OCI-LY7 (cell line): ENCODE results near the gene SLC9A3. TPM values are rescaled to one million over a fixed set of nuclear protein-coding genes. Genes with fewer than 3 reads are reported as not detected.

Source experiments
- BruUV-seq: library from RNA; stranded (reverse); fragments of 400-500 nt; replicated peaks from 2 replicates; lab custom pipeline; 2021; lab: Mats Ljungman, UMichigan
- CTCF ChIA-PET: fragments of 300-600 bp; sonication (Branson Sonifier 250); formaldehyde crosslinking; loops from one replicate; lab custom pipeline; 2022; ENCODE audit warnings: antibody characterized with exemption; ENCODE audit not compliant: unreplicated experiment; lab: Charles Lee
- POLR2A ChIA-PET: fragments of 300-600 bp; sonication (Branson Sonifier 250); formaldehyde crosslinking; loops from one replicate; lab custom pipeline; 2022; ENCODE audit warnings: antibody characterized with exemption; lab: Charles Lee
- DNase-seq: peaks from one replicate; pipeline ENCODE4 v3.0.0-alpha.2; 2015; ENCODE audit warnings: low spot score
- H2AFZ ChIP-seq: fragments of 200-600 bp; sonication (generic), shearing (Covaris generic); 2 replicates; pipeline ENCODE4 v1.6.1; 2014; ENCODE audit warnings: mild to moderate bottlenecking, antibody characterized with exemption, low read length, moderate library complexity
- H3K27ac ChIP-seq: fragments of 200-600 bp; sonication (generic); 2 replicates; pipeline ENCODE4 v1.5.1; 2014; ENCODE audit warnings: mixed run types, low read depth, mild to moderate bottlenecking, moderate library complexity, low read length, inconsistent platforms; ENCODE audit not compliant: poor library complexity, severe bottlenecking
- H3K36me3 ChIP-seq: fragments of 200-600 bp; sonication (generic); 2 replicates; pipeline ENCODE4 v1.6.1; 2014; ENCODE audit warnings: mild to moderate bottlenecking, antibody characterized with exemption, low read length, moderate library complexity, mixed read lengths; ENCODE audit not compliant: insufficient read depth
- H3K4me1 ChIP-seq: fragments of 200-600 bp; sonication (generic); 2 replicates; pipeline ENCODE4 v1.5.1; 2014; ENCODE audit warnings: mild to moderate bottlenecking, low read length; ENCODE audit not compliant: insufficient read depth, poor library complexity, severe bottlenecking
- H3K4me2 ChIP-seq: fragments of 200-600 bp; sonication (generic); 2 replicates; pipeline ENCODE4 v1.6.1; 2014; ENCODE audit warnings: mild to moderate bottlenecking, low read length
- H3K4me3 ChIP-seq: fragments of 200-600 bp; sonication (generic); 2 replicates; pipeline ENCODE4 v1.5.1; 2014; ENCODE audit warnings: mild to moderate bottlenecking, low read depth, low read length; ENCODE audit not compliant: poor library complexity, severe bottlenecking
- H3K79me2 ChIP-seq: fragments of 200-600 bp; sonication (generic); 2 replicates; pipeline ENCODE4 v1.6.1; 2016; ENCODE audit warnings: low read depth, mild to moderate bottlenecking, low read length, moderate library complexity, mixed read lengths; ENCODE audit not compliant: insufficient read depth
- H3K9me2 ChIP-seq: fragments of 200-600 bp; sonication (generic); 2 replicates; pipeline ENCODE4 v1.6.1; 2016; ENCODE audit warnings: mild to moderate bottlenecking, low read length, mixed read lengths; ENCODE audit not compliant: insufficient read depth
- H3K9me3 ChIP-seq: fragments of 200-600 bp; sonication (generic); 2 replicates; pipeline ENCODE4 v1.6.1; 2014; ENCODE audit warnings: mild to moderate bottlenecking, mixed run types, low read length, mixed read lengths
- H4K20me1 ChIP-seq: fragments of 200-600 bp; sonication (generic); 2 replicates; pipeline ENCODE4 v1.6.1; 2014; ENCODE audit warnings: mild to moderate bottlenecking, antibody characterized with exemption, low read length, moderate library complexity, mixed read lengths; ENCODE audit not compliant: insufficient read depth
- EZH2phosphoT487 ChIP-seq: fragments of 200-600 bp; sonication (generic); IDR thresholded peaks from 2 replicates; pipeline ENCODE4 v1.6.1; 2018; ENCODE audit warnings: low read depth, borderline replicate concordance, mild to moderate bottlenecking, mixed run types, antibody characterized with exemption, low read length, moderate library complexity, mixed read lengths
- intact Hi-C: fragments of 100-400 bp; cut with micrococcal nuclease; formaldehyde crosslinking; loops from one replicate; pipeline ENCODE4 v1.10.0; 2022; ENCODE audit not compliant: unreplicated experiment
- total RNA-seq, 2 experiments: library from RNA; depleted of rRNA in 1 of 2; stranded (reverse); fragments of >200 nt in 1 of 2; shearing (Covaris generic) in 1 of 2; gene quantifications; 2 replicates each; pipeline ENCODE4 v1.2.3, GENCODE V29; 2014 to 2022
- TF ChIP-seq, protein P1 (sequence below): fragments of 200-600 bp; sonication (generic); conservative IDR thresholded peaks from 2 replicates; pipeline ENCODE4 v1.5.1; 2014; ENCODE audit warnings: mild to moderate bottlenecking, antibody characterized with exemption, low read length, moderate library complexity, mixed read lengths

Gene SLC9A3
- total RNA-seq, 2 experiments from 2014 or later: 2.0 to 4.3 TPM

DNA sequence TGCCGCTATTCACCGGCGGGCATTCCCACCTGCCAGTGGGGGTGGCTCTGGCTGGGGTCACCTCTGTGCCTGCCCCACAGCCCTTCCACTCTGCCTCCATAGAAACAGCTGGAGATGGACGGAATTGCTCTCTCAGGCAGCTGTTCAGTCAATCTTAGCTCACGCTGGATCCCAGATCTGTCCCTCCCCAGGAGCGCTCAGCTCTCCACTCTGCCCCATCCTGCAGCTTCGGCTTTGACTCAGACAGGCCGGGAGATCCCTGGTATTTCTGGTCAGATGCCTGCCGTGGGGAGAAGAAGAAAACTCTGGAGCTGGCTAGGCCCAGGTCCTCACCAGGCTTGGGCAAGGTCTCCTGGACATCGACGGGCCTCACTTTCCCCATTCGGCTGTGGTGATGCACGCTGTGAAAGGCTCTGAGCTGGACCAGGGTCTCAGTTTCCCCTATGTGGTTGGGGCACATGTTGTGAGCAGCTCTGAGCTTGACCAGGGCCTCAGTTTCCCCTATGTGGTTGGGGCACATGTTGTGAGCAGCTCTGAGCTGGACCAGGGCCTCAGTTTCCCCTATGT, 7.6 kb upstream of the SLC9A3 start:
- Histone ChIP-seq H2AFZ (no peak overlapping the region), H3K9me2 (no peaks in the 10 kb centered on the region), H3K4me1 (peaks cover 24% of the 10 kb centered on the region), H4K20me1 (no peaks in the 10 kb centered on the region; the same call in 1 of the 2 replicates), H3K4me3 (no peak overlapping the region), H3K9me3 (no peaks in the 10 kb centered on the region), H3K79me2 (no peaks in the 10 kb centered on the region), H3K4me2 (no peak overlapping the region), H3K36me3 (no peaks in the 10 kb centered on the region), H3K27ac (no peak overlapping the region)
- DNase-seq: no peak
- intact Hi-C loops: no loop called here
- POLR2A ChIA-PET: no interaction called here
- TF ChIP-seq, protein P1, sequence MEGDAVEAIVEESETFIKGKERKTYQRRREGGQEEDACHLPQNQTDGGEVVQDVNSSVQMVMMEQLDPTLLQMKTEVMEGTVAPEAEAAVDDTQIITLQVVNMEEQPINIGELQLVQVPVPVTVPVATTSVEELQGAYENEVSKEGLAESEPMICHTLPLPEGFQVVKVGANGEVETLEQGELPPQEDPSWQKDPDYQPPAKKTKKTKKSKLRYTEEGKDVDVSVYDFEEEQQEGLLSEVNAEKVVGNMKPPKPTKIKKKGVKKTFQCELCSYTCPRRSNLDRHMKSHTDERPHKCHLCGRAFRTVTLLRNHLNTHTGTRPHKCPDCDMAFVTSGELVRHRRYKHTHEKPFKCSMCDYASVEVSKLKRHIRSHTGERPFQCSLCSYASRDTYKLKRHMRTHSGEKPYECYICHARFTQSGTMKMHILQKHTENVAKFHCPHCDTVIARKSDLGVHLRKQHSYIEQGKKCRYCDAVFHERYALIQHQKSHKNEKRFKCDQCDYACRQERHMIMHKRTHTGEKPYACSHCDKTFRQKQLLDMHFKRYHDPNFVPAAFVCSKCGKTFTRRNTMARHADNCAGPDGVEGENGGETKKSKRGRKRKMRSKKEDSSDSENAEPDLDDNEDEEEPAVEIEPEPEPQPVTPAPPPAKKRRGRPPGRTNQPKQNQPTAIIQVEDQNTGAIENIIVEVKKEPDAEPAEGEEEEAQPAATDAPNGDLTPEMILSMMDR: no peak
- no peak for TF ChIP-seq EZH2phosphoT487
- BruUV-seq: no TSS peak
- CTCF ChIA-PET: no interaction called here

DNA sequence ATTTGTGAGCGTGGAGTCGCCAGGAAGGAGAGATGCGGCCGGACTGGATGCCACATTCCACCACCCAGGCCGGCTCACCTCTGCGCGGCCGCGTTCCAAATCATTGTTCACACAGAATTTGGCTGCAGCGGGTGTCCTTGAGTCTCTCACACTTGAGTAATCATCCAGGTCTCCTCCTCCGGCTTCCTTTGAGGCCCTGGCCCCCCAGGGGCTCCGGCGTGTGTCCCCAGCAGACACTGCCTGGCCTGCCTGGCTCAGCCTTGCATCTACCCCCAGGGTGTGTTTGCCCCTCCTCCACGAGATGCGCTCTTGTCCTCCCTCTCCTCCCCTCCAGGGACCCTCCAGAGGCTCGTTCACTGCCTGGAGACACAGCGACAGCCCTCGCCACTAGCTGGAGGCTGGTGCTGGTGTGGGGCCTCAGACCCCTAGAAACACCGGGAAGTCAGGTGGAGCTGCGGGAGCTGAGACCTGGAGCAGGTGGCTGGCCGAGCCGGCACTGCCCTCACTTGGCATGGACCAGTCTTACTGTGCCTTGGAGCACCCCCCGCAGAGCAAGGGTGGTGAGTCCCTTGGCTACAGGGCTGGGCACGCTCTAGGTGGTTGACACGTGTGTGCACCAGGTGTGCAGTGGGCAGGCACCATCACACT, 7.0 kb upstream of the SLC9A3 start:
- intact Hi-C loops: no loop called here
- POLR2A ChIA-PET: no interaction called here
- Histone ChIP-seq H2AFZ (no peak overlapping the region), H3K9me3 (no peaks in the 10 kb centered on the region), H3K27ac (no peak overlapping the region), H3K36me3 (no peaks in the 10 kb centered on the region), H3K4me2 (no peak overlapping the region), H3K9me2 (no peaks in the 10 kb centered on the region), H4K20me1 (no peaks in the 10 kb centered on the region; the same call in 1 of the 2 replicates), H3K4me1 (peaks cover 24% of the 10 kb centered on the region), H3K79me2 (no peaks in the 10 kb centered on the region), H3K4me3 (no peak overlapping the region)
- no TSS peak for BruUV-seq
- TF ChIP-seq EZH2phosphoT487: no peak
- TF ChIP-seq, protein P1: no peak
- DNase-seq: no peak
- CTCF ChIA-PET: no interaction called here
